ENCODE results near the gene EPHA3. TPM values are rescaled to one million over a fixed set of nuclear protein-coding genes. Genes with fewer than 3 reads are reported as not detected.

Gene EPHA3
- total RNA-seq, 3 donors from 2014 or later (not counting 1 experiment from before 2014, with no cell fraction given), result not detected

DNA sequence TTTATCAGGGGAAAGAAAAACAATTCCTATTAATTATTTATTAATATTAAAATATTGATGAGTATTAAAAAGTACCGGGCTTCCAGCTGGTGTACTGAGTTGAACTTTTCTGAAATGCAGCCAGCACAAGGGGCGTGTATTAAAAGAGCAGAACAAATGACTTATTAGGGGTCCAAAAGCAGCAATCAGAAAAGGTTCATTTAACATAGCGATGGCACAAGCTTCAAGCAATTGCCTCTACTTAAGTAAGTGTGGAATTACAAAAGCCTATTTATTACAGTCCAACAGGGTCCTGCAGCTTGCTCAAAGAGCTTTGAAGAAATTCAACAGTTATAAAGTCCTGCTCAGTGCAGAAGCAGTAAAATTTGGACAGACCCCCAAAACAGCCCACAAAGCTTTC, 285.6 kb downstream of the EPHA3 start:
- TF ChIP-seq, protein P1, sequence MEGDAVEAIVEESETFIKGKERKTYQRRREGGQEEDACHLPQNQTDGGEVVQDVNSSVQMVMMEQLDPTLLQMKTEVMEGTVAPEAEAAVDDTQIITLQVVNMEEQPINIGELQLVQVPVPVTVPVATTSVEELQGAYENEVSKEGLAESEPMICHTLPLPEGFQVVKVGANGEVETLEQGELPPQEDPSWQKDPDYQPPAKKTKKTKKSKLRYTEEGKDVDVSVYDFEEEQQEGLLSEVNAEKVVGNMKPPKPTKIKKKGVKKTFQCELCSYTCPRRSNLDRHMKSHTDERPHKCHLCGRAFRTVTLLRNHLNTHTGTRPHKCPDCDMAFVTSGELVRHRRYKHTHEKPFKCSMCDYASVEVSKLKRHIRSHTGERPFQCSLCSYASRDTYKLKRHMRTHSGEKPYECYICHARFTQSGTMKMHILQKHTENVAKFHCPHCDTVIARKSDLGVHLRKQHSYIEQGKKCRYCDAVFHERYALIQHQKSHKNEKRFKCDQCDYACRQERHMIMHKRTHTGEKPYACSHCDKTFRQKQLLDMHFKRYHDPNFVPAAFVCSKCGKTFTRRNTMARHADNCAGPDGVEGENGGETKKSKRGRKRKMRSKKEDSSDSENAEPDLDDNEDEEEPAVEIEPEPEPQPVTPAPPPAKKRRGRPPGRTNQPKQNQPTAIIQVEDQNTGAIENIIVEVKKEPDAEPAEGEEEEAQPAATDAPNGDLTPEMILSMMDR (IDR thresholded peaks at IDR 0.05), result no peak
- Histone ChIP-seq H3K4me3 (ENCODE audit: low read length) (no peak overlapping the region), H3K27me3 (ENCODE audit: control insufficient read depth, insufficient read depth, low read length) (no peaks in the 10 kb centered on the region), H3K9me3 (ENCODE audit: control insufficient read depth, insufficient read depth, low read length) (peaks cover 7% of the 10 kb centered on the region), H3K36me3 (ENCODE audit: control insufficient read depth, insufficient read depth, low read length) (no peaks in the 10 kb centered on the region), H3K27ac (ENCODE audit: low read length) (no peak overlapping the region), H3K4me1 (ENCODE audit: control insufficient read depth, insufficient read depth, low read length) (no peaks in the 10 kb centered on the region)
- intact Hi-C loops (cut with micrococcal nuclease), result no loop called here
- WGBS (ENCODE audit: insufficient coverage), result 94% methylated on average over 3 of the region's 3 CpGs
- no peak for ATAC-seq
- Mint-ChIP-seq H3K36me3 (no peaks in the 10 kb centered on the region), H3K9me3 (peaks cover 5 to 10% of the 10 kb centered on the region in 2 donors), H3K4me3 (no peak overlapping the region), H3K27ac (no peak overlapping the region), H3K27me3 (ENCODE audit: low read depth in 2 of 2) (no peaks in the 10 kb centered on the region), H3K4me1 (no peaks in the 10 kb centered on the region)
- no peak for DNase-seq

DNA sequence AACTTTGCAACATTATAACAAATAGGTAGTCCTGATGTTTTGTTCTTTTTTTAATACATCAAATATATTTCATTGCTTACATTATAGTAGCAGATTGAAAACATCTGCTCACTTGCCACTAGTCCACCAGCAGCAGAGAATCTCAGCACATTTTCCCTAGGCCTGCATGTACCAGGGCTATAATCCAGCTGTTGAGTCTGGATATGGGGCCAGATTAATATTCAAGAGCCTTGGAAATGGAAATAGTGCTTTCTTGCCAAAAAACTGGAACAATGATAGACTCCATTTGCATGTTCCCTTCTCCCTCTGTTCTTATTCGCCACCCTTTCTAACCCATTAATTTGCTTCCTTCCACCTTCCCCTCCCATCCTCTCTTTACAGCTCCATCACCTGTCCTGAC, 288.0 kb downstream of the EPHA3 start:
- no peaks in the 10 kb centered on the region for H3K36me3 Mint-ChIP-seq
- Histone ChIP-seq H3K4me1 (ENCODE audit: control insufficient read depth, insufficient read depth, low read length) (no peaks in the 10 kb centered on the region), H3K36me3 (ENCODE audit: control insufficient read depth, insufficient read depth, low read length) (no peaks in the 10 kb centered on the region), H3K4me3 (ENCODE audit: low read length) (no peak overlapping the region), H3K27ac (ENCODE audit: low read length) (no peak overlapping the region), H3K27me3 (ENCODE audit: control insufficient read depth, insufficient read depth, low read length) (no peaks in the 10 kb centered on the region), H3K9me3 (ENCODE audit: control insufficient read depth, insufficient read depth, low read length) (peaks cover 7% of the 10 kb centered on the region)
- H3K27me3 Mint-ChIP-seq (ENCODE audit: low read depth in 2 of 2), result no peaks in the 10 kb centered on the region
- no peak for DNase-seq
- ATAC-seq, result no peak
- 87% methylated on average over 1 of the region's 1 CpG for WGBS (ENCODE audit: insufficient coverage)
- no peaks in the 10 kb centered on the region for H3K4me1 Mint-ChIP-seq
- H3K9me3 Mint-ChIP-seq, result peaks cover 2 to 6% of the 10 kb centered on the region in 2 donors
- no peak overlapping the region for H3K4me3 Mint-ChIP-seq
- TF ChIP-seq, protein P1 (IDR thresholded peaks at IDR 0.05), result no peak
- intact Hi-C loops (cut with micrococcal nuclease), result no loop called here
- H3K27ac Mint-ChIP-seq, result no peak overlapping the region

DNA sequence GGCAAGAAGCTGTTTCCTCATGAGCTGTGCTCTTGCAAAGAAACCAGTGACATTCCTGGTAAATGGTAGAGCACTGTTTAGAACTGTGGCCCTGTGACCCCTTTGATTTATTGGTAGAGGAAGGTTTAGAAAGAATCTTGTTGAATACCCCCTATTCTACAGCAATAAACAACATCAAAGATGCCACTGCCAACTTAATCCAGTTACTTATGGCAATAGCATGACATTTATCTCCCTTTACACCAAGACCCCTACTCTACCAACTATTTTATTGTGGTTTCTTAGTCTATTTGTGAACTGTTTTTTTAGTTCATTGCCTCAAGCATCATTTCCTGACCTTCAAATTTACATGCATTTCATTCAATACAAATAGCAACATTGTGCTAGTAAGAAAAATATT, 288.6 kb downstream of the EPHA3 start:
- TF ChIP-seq, protein P1 (IDR thresholded peaks at IDR 0.05), result no peak
- H3K27ac ChIP-seq (ENCODE audit: low read length), result no peak overlapping the region
- no peaks in the 10 kb centered on the region for H3K27me3 ChIP-seq (ENCODE audit: control insufficient read depth, insufficient read depth, low read length)
- H3K4me1 ChIP-seq (ENCODE audit: control insufficient read depth, insufficient read depth, low read length), result no peaks in the 10 kb centered on the region
- intact Hi-C loops (cut with micrococcal nuclease), result no loop called here
- no peak overlapping the region for H3K4me3 Mint-ChIP-seq
- no peak overlapping the region for H3K4me3 ChIP-seq (ENCODE audit: low read length)
- H3K9me3 Mint-ChIP-seq, result peaks cover 2 to 6% of the 10 kb centered on the region in 2 donors
- no peaks in the 10 kb centered on the region for H3K36me3 ChIP-seq (ENCODE audit: control insufficient read depth, insufficient read depth, low read length)
- no peak overlapping the region for H3K27ac Mint-ChIP-seq
- DNase-seq (no peak), ATAC-seq (no peak)
- H3K4me1 Mint-ChIP-seq, result no peaks in the 10 kb centered on the region
- H3K9me3 ChIP-seq (ENCODE audit: control insufficient read depth, insufficient read depth, low read length), result peaks cover 7% of the 10 kb centered on the region
- H3K27me3 Mint-ChIP-seq (ENCODE audit: low read depth in 2 of 2), result no peaks in the 10 kb centered on the region
- H3K36me3 Mint-ChIP-seq, result no peaks in the 10 kb centered on the region

DNA sequence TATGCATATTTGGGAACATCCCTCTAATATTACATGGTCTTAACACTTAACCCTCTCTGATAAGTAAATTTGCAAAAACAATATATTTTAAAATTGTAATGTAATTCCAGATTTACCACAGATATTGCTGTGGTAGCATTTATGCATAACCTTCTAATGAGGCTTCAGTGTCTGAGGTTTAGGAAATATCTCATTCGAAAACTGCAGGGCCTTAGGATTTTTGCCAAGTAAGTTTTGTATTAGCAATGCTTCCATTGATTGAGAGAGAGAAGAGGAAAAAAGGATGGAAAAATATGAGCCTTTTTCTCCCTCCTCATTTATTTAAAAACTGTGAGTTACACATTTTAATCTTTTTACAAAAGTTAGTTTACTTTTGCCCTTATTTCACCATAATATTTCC, 294.6 kb downstream of the EPHA3 start:
- Histone ChIP-seq H3K4me1 (ENCODE audit: control insufficient read depth, insufficient read depth, low read length) (no peaks in the 10 kb centered on the region), H3K27ac (ENCODE audit: low read length) (no peak overlapping the region), H3K9me3 (ENCODE audit: control insufficient read depth, insufficient read depth, low read length) (no peaks in the 10 kb centered on the region), H3K27me3 (ENCODE audit: control insufficient read depth, insufficient read depth, low read length) (no peaks in the 10 kb centered on the region), H3K4me3 (ENCODE audit: low read length) (no peak overlapping the region), H3K36me3 (ENCODE audit: control insufficient read depth, insufficient read depth, low read length) (no peaks in the 10 kb centered on the region)
- Mint-ChIP-seq H3K27ac (no peak overlapping the region), H3K4me3 (no peak overlapping the region), H3K9me3 (peaks cover 3 to 6% of the 10 kb centered on the region in 2 donors), H3K36me3 (no peaks in the 10 kb centered on the region), H3K27me3 (ENCODE audit: low read depth in 2 of 2) (no peaks in the 10 kb centered on the region), H3K4me1 (no peaks in the 10 kb centered on the region)
- TF ChIP-seq, protein P1 (IDR thresholded peaks at IDR 0.05), result no peak
- intact Hi-C loops (cut with micrococcal nuclease), result no loop called here
- no CpG with 5 or more reads among the region's 1 CpG for WGBS (ENCODE audit: insufficient coverage)
- DNase-seq (no peak), ATAC-seq (no peak)
